Fibroblast of the aortic adventitia (primary cell): Measurements from ENCODE around the gene ZNF81. TPM values are rescaled to one million over a fixed set of nuclear protein-coding genes. Genes with fewer than 3 reads are reported as not detected.
"Not testable (repeated sequence)": the region's sequence is repeated elsewhere in the genome, so short reads cannot be mapped to it uniquely, and the experiment has no call there.

Experiments used
- DNase-seq: peaks from one replicate; pipeline ENCODE4 v3.0.0-alpha.2; 2010; ENCODE audit warnings: low read depth
- H3K4me3 ChIP-seq: 2 replicates; pipeline ENCODE4 v1.5.1; 2011; ENCODE audit warnings: low read depth, mild to moderate bottlenecking, control low read depth, low read length, moderate library complexity
- total RNA-seq: library from RNA; depleted of rRNA; stranded (reverse); fragments of >200 nt; gene quantifications from 2 replicates; pipeline ENCODE4 v1.2.3, GENCODE V29; 2012; ENCODE audit warnings: low replicate concordance
- TF ChIP-seq, protein P1 (sequence below): IDR thresholded peaks from 2 replicates; pipeline ENCODE4 v1.5.1; 2011; ENCODE audit warnings: mild to moderate bottlenecking, low read length, control low read depth, inconsistent platforms; ENCODE audit not compliant: insufficient read depth

Gene ZNF81
- total RNA-seq, 1 donor: 6.1 TPM

DNA sequence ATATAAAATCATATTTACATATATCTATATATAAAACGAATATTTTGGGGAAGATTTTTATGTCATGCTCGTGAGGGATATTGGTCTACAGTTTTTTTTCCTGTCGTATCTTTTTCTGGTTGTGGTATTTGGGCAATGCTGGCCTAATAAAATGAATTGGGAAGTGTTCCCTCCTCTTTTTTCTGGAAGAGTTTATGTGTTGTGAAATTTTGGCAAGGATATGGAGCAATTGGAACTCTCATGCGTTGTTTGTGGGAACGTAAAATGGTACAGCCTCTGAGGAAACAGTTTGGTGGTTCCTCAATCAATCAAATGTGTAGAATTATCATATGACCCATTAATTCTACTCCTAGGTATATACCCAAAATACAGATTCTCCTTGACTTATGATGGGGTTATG, 97.2 kb downstream of the ZNF81 start:
- no peak for DNase-seq
- H3K4me3 ChIP-seq: no peak overlapping the region
- TF ChIP-seq, protein P1, sequence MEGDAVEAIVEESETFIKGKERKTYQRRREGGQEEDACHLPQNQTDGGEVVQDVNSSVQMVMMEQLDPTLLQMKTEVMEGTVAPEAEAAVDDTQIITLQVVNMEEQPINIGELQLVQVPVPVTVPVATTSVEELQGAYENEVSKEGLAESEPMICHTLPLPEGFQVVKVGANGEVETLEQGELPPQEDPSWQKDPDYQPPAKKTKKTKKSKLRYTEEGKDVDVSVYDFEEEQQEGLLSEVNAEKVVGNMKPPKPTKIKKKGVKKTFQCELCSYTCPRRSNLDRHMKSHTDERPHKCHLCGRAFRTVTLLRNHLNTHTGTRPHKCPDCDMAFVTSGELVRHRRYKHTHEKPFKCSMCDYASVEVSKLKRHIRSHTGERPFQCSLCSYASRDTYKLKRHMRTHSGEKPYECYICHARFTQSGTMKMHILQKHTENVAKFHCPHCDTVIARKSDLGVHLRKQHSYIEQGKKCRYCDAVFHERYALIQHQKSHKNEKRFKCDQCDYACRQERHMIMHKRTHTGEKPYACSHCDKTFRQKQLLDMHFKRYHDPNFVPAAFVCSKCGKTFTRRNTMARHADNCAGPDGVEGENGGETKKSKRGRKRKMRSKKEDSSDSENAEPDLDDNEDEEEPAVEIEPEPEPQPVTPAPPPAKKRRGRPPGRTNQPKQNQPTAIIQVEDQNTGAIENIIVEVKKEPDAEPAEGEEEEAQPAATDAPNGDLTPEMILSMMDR: no peak

DNA sequence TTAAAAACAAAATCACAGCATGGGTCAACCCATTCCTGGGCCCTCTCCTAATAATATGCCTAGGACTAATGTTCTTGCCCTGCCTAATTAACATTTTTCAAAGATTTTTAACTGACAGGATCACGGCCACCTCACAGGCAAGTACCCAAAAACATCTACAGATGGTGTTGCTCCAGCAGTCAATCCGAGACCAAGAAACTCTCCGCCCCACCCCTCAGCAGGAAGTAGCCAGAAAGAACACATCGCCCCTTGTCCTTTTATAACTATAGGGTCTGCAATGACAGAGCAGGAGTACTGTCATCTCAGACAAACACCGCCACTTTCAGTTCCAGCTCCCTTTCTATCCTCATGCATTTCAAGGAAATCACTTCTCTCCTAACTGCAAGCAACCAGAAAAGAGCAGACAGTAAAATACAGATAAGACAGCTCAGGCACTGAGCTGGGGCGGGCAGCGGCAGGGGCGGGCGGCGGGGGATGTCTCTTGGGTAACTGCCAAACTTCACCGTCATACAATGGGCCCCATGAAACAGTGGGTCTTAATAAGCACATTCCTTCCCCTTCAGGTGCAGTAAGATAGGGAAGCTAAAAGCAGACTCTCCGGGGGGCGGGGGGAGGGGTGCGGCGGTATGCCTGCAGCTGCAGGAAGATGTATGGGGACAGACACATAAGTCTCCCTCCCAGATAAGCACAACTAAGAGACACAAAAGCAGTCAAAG, 99.7 kb downstream of the ZNF81 start:
- no peak overlapping the region for H3K4me3 ChIP-seq
- no peak for DNase-seq
- TF ChIP-seq, protein P1: no peak

DNA sequence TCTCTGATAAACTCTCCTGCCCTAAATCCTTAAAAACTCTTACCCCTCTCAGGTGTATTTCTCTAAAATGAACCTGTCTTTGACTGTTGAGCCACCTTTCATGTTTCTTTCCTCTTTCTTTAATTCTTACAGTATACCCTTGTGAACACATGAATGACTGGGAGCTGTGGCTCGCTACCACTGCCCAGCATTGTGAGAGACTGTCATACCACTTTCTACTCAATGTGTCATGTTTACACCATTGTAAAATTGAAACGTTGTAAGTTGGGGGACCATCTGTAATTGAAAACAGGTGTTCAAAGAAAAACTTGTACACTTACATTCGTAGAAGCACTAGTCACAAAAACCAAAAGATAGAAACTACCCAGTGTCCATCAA, 100.2 kb downstream of the ZNF81 start:
- H3K4me3 ChIP-seq: no peak overlapping the region
- TF ChIP-seq, protein P1: no peak
- DNase-seq: no peak

DNA sequence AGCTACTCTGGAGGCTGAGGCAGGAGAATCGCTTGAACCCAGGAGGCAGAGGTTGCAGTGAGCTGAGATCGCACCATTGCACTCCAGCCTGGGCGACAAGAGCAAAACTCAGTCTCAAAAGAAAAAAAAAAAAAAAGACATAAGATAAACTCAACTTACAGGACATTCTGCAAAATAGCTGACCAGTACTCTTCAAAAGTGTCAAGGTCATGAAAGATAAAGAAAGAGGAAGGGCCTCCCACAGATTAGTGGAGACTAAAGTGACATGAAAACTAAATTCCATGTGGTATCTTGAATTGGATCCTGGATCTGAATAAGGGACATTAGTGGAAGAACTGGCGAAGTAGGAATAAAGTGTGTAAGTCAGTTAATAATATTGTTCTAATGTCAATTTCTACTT, 103.7 kb downstream of the ZNF81 start:
- no peak for DNase-seq
- TF ChIP-seq, protein P1: no peak
- H3K4me3 ChIP-seq: no peak overlapping the region

DNA sequence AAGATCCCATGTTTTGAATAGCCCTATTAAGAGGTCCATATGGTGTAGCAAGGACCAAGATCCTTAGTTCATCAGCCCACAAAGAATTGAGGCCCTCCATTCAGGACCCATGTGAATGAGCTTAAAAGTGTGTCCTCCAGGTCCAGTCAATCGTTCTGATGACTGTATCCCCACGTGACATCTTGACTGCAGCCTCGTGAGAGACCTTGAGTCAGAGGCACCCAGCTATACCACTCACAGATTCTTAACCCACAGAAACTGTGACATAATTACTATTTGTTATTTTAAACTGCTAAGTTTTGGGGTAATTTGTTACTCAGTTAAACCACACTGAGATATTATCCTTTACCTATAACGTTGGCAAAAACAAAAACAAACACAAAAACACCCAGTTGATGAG, 104.7 kb downstream of the ZNF81 start:
- no peak for DNase-seq
- TF ChIP-seq, protein P1: no peak
- H3K4me3 ChIP-seq: no peak overlapping the region

DNA sequence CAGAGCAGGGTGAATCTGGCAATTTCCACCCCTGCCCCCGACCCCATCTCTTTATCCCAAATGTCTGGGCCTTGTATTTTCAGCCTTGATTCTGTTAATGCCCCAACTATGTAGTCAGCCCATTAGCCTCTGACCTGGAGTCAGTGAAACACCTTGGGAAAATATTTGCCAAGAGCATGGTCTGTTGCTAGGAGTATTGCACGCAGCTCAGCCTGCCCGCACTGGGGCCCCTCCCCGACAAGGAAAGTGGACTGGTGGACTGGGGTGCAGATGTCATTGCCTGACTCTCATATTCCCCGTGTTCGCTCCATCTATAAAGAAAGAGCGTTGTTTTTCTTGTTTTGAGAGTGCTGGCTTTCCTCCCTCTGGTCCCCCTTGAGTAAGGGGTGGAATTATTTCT, 118.6 kb downstream of the ZNF81 start:
- H3K4me3 ChIP-seq, DNase-seq: not testable (repeated sequence)

DNA sequence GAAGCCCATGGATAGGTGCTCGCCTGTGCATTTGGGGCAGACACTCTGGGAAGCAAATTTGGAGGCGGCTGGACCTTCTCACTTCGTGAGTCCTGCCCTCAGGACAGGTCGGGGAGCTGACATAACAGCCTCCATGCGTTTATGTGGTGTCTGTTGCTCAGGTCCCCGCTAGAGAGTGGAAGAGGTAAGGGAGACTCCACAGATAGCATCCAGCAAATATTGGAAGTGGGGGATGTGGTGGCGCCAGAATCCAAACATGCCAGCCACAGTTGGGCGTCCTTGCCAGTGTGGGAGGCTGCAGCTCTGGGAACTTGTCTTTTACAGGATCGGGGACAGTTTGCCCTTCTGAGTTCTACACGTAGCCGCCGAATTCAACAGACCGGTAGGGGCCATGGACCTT, 119.3 kb downstream of the ZNF81 start:
- DNase-seq: no peak
- H3K4me3 ChIP-seq: no peak overlapping the region
- TF ChIP-seq, protein P1: no peak

DNA sequence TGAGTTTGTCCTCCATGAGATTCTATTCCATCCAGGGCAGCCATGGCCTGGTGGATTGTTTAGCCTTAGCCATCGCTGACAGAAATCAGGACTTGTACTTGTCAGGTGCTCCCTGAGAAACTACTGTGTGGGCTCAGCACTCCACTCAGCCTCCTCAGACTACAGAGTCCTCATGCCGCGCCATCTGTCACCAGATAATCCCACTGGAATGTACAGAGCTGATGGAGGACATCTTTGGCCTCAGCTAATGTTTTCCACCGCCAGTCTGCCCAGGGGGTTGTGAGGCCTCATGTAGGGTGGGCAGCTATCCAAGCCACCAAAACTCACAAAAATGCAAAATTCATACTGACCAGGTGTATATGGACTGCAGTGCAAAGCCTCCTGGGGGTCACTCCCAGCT, 121.5 kb downstream of the ZNF81 start:
- H3K4me3 ChIP-seq: not testable (repeated sequence)

More for the DNA sequence above, 121.5 kb downstream of the ZNF81 start:
- not testable (repeated sequence) for DNase-seq
